ENCODE results near the gene SUGCT. TPM values are rescaled to one million over a fixed set of nuclear protein-coding genes. Genes with fewer than 3 reads are reported as not detected.

The SUGCT gene
- total and polyA plus RNA-seq, 9 of the 15 experiments (the other 6 are each of a cell fraction or from before 2014, with no cell fraction given), result 0.58 to 2.5 (median 1.4) TPM

DNA sequence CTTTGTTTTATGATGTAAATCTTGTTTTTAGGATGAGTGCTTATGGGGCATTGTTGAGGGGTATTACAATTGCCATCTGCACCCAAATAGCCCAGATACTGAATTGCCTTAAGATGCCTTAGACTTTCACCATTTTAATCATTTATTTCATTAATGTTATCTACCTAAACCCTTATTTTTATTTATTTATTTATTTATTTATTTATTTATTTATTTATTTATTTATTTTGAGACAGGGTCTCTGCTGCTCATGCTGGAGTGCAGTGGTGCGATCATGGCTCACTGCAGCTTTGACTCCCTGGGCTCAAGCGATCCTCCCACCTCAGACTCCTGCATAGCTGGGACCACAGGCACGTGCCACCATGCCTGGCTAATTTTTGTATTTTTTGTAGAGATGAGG, 560.2 kb downstream of the SUGCT start:
- ChIA-PET POLR2A (no interaction called here), CTCF (ENCODE audit: low intra/inter-chr PET ratio) (no interaction called here)
- no peaks in the 10 kb centered on the region for H3K4me1 ChIP-seq (replicated peaks in 1 of 2; ENCODE audit: control insufficient read depth in 2 of 2, insufficient read depth in 2 of 2, low read length in 2 of 2)
- no peaks in the 10 kb centered on the region for H3K27me3 ChIP-seq (ENCODE audit: control insufficient read depth in 2 of 2, insufficient read depth in 2 of 2, low read length in 2 of 2)
- H3K4me2 ChIP-seq (ENCODE audit: insufficient read depth, low read length), result no peak overlapping the region
- in situ Hi-C loops (cut with MboI) (no loop called here), intact Hi-C loops (cut with micrococcal nuclease) (no loop called here)
- no peak overlapping the region for H3K27ac ChIP-seq (ENCODE audit: extremely low read depth, low read depth, low read length)
- ATAC-seq (no peak), DNase-seq (ENCODE audit: extremely low read depth in 1 of 4, low spot score in 3 of 4) (no peak), FAIRE-seq (no peak)
- H3K9me1 ChIP-seq (ENCODE audit: control insufficient read depth, insufficient read depth, low read length), result no peaks in the 10 kb centered on the region
- BruUV-seq (replicated peaks), result no TSS peak
- H3K9me3 ChIP-seq (replicated peaks; ENCODE audit: control insufficient read depth, insufficient read depth, low read depth, low read length), result no peaks in the 10 kb centered on the region
- no peaks in the 10 kb centered on the region for H3K79me2 ChIP-seq (ENCODE audit: control insufficient read depth, insufficient read depth, low read length)
- no peaks in the 10 kb centered on the region for H4K20me1 ChIP-seq (replicated peaks; ENCODE audit: control insufficient read depth, insufficient read depth, low read length)
- no peak overlapping the region for H2AFZ ChIP-seq (ENCODE audit: low read depth, low read length)
- H3K9ac ChIP-seq (ENCODE audit: insufficient read depth in 1 of 2, low read depth in 2 of 2, low read length in 2 of 2), result no peak overlapping the region
- H3K4me3 ChIP-seq, result no peak overlapping the region
- WGBS (ENCODE audit: insufficient coverage, low coverage, missing lambda C conversion rate), result 3% methylated on average over 3 of the region's 3 CpGs
- H3K36me3 ChIP-seq (ENCODE audit: control insufficient read depth, insufficient read depth, low read length), result no peaks in the 10 kb centered on the region
- TF ChIP-seq ZNF174 (CRISPR knock-in tag; IDR thresholded peaks at IDR 0.05), result no peak
- no peak for TF ChIP-seq ZEB2 (IDR thresholded peaks at IDR 0.05)
- TF ChIP-seq, protein P1, sequence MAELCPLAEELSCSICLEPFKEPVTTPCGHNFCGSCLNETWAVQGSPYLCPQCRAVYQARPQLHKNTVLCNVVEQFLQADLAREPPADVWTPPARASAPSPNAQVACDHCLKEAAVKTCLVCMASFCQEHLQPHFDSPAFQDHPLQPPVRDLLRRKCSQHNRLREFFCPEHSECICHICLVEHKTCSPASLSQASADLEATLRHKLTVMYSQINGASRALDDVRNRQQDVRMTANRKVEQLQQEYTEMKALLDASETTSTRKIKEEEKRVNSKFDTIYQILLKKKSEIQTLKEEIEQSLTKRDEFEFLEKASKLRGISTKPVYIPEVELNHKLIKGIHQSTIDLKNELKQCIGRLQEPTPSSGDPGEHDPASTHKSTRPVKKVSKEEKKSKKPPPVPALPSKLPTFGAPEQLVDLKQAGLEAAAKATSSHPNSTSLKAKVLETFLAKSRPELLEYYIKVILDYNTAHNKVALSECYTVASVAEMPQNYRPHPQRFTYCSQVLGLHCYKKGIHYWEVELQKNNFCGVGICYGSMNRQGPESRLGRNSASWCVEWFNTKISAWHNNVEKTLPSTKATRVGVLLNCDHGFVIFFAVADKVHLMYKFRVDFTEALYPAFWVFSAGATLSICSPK (IDR thresholded peaks at IDR 0.05; ENCODE audit: borderline replicate concordance), result no peak
- TF ChIP-seq ZNF232 (CRISPR knock-in tag; IDR thresholded peaks at IDR 0.05), result no peak
- TF ChIP-seq PHF20 (IDR thresholded peaks at IDR 0.05; ENCODE audit: partially characterized antibody), result no peak
- no peak for TF ChIP-seq ZBTB8A (IDR thresholded peaks at IDR 0.05; ENCODE audit: partially characterized antibody)
- no peak for TF ChIP-seq MAFF (IDR thresholded peaks at IDR 0.05; ENCODE audit: low read length)
- no peak for TF ChIP-seq TSC22D4 (tag; IDR thresholded peaks at IDR 0.05)
- no peak for TF ChIP-seq ZNF445 (CRISPR knock-in tag; IDR thresholded peaks at IDR 0.05; ENCODE audit: low read depth)
- TF ChIP-seq ZNF318 (IDR thresholded peaks at IDR 0.05; ENCODE audit: borderline replicate concordance in 1 of 2, low read depth in 1 of 2), result no peak
- TF ChIP-seq, protein P2, sequence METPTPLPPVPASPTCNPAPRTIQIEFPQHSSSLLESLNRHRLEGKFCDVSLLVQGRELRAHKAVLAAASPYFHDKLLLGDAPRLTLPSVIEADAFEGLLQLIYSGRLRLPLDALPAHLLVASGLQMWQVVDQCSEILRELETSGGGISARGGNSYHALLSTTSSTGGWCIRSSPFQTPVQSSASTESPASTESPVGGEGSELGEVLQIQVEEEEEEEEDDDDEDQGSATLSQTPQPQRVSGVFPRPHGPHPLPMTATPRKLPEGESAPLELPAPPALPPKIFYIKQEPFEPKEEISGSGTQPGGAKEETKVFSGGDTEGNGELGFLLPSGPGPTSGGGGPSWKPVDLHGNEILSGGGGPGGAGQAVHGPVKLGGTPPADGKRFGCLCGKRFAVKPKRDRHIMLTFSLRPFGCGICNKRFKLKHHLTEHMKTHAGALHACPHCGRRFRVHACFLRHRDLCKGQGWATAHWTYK (CRISPR knock-in tag; IDR thresholded peaks at IDR 0.05), result no peak

All from K562 (cell line).